Airway epithelial cell (primary cell): Measurements from ENCODE around the gene KCTD8. TPM values are rescaled to one million over a fixed set of nuclear protein-coding genes. Genes with fewer than 3 reads are reported as not detected.

Experiments used
- total RNA-seq: library from RNA; depleted of rRNA; stranded (reverse); fragments of >200 nt; gene quantifications from 2 replicates; pipeline ENCODE4 v1.2.3, GENCODE V29; 2015

Gene KCTD8
- total RNA-seq = not detected in 2 replicates

GRCh38 chr4:44448521-44449461 lies at the start of gene KCTD8:
Gene KCTD8, minus strand, starts transcription at chr4:44448809.

Other genes with a start within 250 kb of the KCTD8 start
- not detected in 2 replicates for gene YIPF7, start 202.8 kb upstream of the KCTD8 start, total RNA-seq
- gene GUF1, start 229.6 kb upstream of the KCTD8 start, total RNA-seq = 16.4 and 22.6 TPM in 2 replicates